Measurements from ENCODE around the gene PNCK. TPM values are rescaled to one million over a fixed set of nuclear protein-coding genes. Genes with fewer than 3 reads are reported as not detected.

The PNCK gene
- total RNA-seq, 1 experiment from 2014 or later: 0.42 TPM

Small RNA genes lying within 50 kb of the gene (small RNA-seq; reads per million reads assigned to genes)
- 0 reads per million in 2 experiments for gene RN7SL687P

Other genes with a start within 250 kb of the PNCK start
- gene TREX2, start 227.8 kb downstream of the PNCK start, total RNA-seq (2014; rRNA removed; shearing (Covaris generic)): 0.75 and 1.1 TPM in 2 replicates
- gene HAUS7, start 203.2 kb downstream of the PNCK start, total RNA-seq (2014; rRNA removed; shearing (Covaris generic)): 25.9 and 27.3 TPM in 2 replicates
- gene BGN, start 178.8 kb downstream of the PNCK start, total RNA-seq (2014; rRNA removed; shearing (Covaris generic)): 2.0 and 2.3 TPM in 2 replicates
- not detected in 2 replicates for gene ATP2B3, start 156.2 kb downstream of the PNCK start, total RNA-seq (2014; rRNA removed; shearing (Covaris generic))
- gene CCNQ, start 74.7 kb downstream of the PNCK start, total RNA-seq (2014; rRNA removed; shearing (Covaris generic)): 33.7 and 43.4 TPM in 2 replicates
- 1.8 and 2.2 TPM in 2 replicates for gene DUSP9, start 26.6 kb downstream of the PNCK start, total RNA-seq (2014; rRNA removed; shearing (Covaris generic))
- 42.0 and 45.6 TPM in 2 replicates for gene SLC6A8, start 14.1 kb upstream of the PNCK start, total RNA-seq (2014; rRNA removed; shearing (Covaris generic))
- 219 and 225 TPM in 2 replicates for gene BCAP31, start 50.6 kb upstream of the PNCK start, total RNA-seq (2014; rRNA removed; shearing (Covaris generic))
- 9.2 and 11.2 TPM in 2 replicates for gene ABCD1, start 51.0 kb upstream of the PNCK start, total RNA-seq (2014; rRNA removed; shearing (Covaris generic))
- 3.3 and 4.9 TPM in 2 replicates for gene PLXNB3, start 90.4 kb upstream of the PNCK start, total RNA-seq (2014; rRNA removed; shearing (Covaris generic))
- 0.12 and 0.17 TPM in 2 replicates for gene SRPK3, start 107.2 kb upstream of the PNCK start, total RNA-seq (2014; rRNA removed; shearing (Covaris generic))
- gene IDH3G, start 120.6 kb upstream of the PNCK start, total RNA-seq (2014; rRNA removed; shearing (Covaris generic)): 81.4 and 82.4 TPM in 2 replicates
- gene SSR4, start 120.9 kb upstream of the PNCK start, total RNA-seq (2014; rRNA removed; shearing (Covaris generic)): 387 and 464 TPM in 2 replicates
- gene PDZD4, start 156.7 kb upstream of the PNCK start, total RNA-seq (2014; rRNA removed; shearing (Covaris generic)): 1.1 and 1.4 TPM in 2 replicates
- 27.2 and 29.9 TPM in 2 replicates for gene L1CAM, start 212.4 kb upstream of the PNCK start, total RNA-seq (2014; rRNA removed; shearing (Covaris generic))
- not detected in 2 replicates for gene AVPR2, start 230.9 kb upstream of the PNCK start, total RNA-seq (2014; rRNA removed; shearing (Covaris generic))

Measured in NCI-H460 (cell line).